Peyer's patch (tissue), 4 donors: ENCODE measurements around the gene ANKRD37.

Experiments used
- CTCF ChIP-seq, 6 experiments: fragments of 450-650 bp in 4 of 6; fragments of 200-600 bp in 2 of 6; sonication (generic) in 1 of 6; IDR thresholded peaks; one replicate each; pipeline ENCODE4 v1.5.1; 2017 to 2019; ENCODE audit warnings: antibody characterized with exemption in 6 of 6, mild to moderate bottlenecking in 3 of 6, moderate library complexity in 1 of 6
- POLR2A ChIP-seq, 2 donors: fragments of 450-650 bp; IDR thresholded peaks; one replicate each; pipeline ENCODE4 v1.5.1; 2017; ENCODE audit warnings: antibody characterized with exemption in 2 of 2, mild to moderate bottlenecking in 2 of 2, moderate library complexity in 2 of 2

- TF ChIP-seq POLR2A (IDR thresholded peaks at IDR 0.05) (no peak), CTCF (IDR thresholded peaks at IDR 0.05) (no peak)
These were observed 38.8 kb downstream of the ANKRD37 start for GRCh38 chr4:185435466-185435865.
